Neutrophil (primary cell): ENCODE measurements around the gene EXOC6B.

Source experiments
- H3K27ac ChIP-seq: fragments of 200-600 bp; sonication (generic); 2 replicates; pipeline ENCODE4 v1.5.1; 2016; ENCODE audit warnings: mild to moderate bottlenecking, moderate library complexity
- H3K27me3 ChIP-seq: fragments of 200-600 bp; sonication (generic); 2 replicates; pipeline ENCODE4 v1.6.0; 2016; ENCODE audit warnings: mild to moderate bottlenecking
- H3K36me3 ChIP-seq: fragments of 200-600 bp; sonication (generic); 2 replicates; pipeline ENCODE4 v1.5.1; 2017
- H3K4me1 ChIP-seq, 2 experiments: fragments of 200-600 bp in 1 of 2; sonication (generic) in 1 of 2; 1 replicate in 1 of 2; 2 replicates in 1 of 2; pipeline versions ENCODE4 v1.5.1 to v1.6.1; 2013 to 2016; ENCODE audit warnings: low read depth in 1 of 2, low read length in 1 of 2, mild to moderate bottlenecking in 1 of 2, moderate library complexity in 1 of 2; ENCODE audit not compliant: control insufficient read depth in 1 of 2, insufficient read depth in 1 of 2
- H3K4me3 ChIP-seq, 2 experiments: fragments of 200-600 bp in 1 of 2; sonication (generic) in 1 of 2; 1 replicate in 1 of 2; 2 replicates in 1 of 2; pipeline ENCODE4 v1.5.1; 2013 to 2016; ENCODE audit warnings: low read depth in 1 of 2, low read length in 1 of 2, mild to moderate bottlenecking in 1 of 2, moderate library complexity in 1 of 2
- H3K9me3 ChIP-seq: fragments of 200-600 bp; sonication (generic); 2 replicates; pipeline ENCODE4 v1.5.1; 2016
- TF ChIP-seq, protein P1 (sequence below): fragments of 200-600 bp; sonication (generic); IDR thresholded peaks from 2 replicates; pipeline ENCODE4 v1.5.1; 2016; ENCODE audit warnings: antibody characterized with exemption

EXOC6B gene

GRCh38 chr2:72825257-72826155 is at the start of gene EXOC6B:
EXOC6B (minus strand) TSS chr2:72826033.
- peaks cover 7 to 9% of the 10 kb centered on the region in 2 experiments for H3K4me1 ChIP-seq
- TF ChIP-seq, protein P1, sequence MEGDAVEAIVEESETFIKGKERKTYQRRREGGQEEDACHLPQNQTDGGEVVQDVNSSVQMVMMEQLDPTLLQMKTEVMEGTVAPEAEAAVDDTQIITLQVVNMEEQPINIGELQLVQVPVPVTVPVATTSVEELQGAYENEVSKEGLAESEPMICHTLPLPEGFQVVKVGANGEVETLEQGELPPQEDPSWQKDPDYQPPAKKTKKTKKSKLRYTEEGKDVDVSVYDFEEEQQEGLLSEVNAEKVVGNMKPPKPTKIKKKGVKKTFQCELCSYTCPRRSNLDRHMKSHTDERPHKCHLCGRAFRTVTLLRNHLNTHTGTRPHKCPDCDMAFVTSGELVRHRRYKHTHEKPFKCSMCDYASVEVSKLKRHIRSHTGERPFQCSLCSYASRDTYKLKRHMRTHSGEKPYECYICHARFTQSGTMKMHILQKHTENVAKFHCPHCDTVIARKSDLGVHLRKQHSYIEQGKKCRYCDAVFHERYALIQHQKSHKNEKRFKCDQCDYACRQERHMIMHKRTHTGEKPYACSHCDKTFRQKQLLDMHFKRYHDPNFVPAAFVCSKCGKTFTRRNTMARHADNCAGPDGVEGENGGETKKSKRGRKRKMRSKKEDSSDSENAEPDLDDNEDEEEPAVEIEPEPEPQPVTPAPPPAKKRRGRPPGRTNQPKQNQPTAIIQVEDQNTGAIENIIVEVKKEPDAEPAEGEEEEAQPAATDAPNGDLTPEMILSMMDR = no peak
- no peak within 1 kb of the TSS for H3K27ac ChIP-seq
- H3K27me3 ChIP-seq = peaks cover 75% of the 10 kb centered on the region
- H3K9me3 ChIP-seq = no peaks in the 10 kb centered on the region
- H3K4me3 ChIP-seq = peak within 1 kb of the TSS; percentile 66 to 71
- H3K36me3 ChIP-seq = no peaks in the 10 kb centered on the region

DNA sequence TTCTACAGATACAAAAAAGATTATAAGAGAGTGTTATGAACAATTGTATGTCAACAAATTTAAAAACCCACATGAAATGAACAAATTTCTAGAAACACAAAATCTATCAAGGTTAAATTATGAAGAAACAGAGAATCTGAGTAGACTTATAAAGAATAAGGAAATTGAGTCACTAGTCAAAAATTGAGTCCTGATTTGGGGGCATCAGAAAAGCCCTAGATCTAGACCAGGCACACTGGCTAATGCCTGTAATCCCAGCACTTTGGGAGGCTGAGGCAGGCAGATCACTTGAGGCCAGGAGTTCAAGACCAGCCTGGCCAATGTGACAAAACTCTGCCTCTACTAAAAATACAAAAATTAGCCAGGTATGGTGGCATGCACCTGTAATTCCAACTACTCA is 46.0 kb upstream of the EXOC6B start:
- no peaks in the 10 kb centered on the region for H3K9me3 ChIP-seq
- TF ChIP-seq, protein P1 = no peak
- H3K36me3 ChIP-seq = no peaks in the 10 kb centered on the region
- no peaks in the 10 kb centered on the region for H3K4me1 ChIP-seq
- peaks cover 96% of the 10 kb centered on the region for H3K27me3 ChIP-seq
- H3K27ac ChIP-seq = no peak overlapping the region
- no peak overlapping the region for H3K4me3 ChIP-seq

- no peak overlapping the region for H3K4me3 ChIP-seq
- TF ChIP-seq, protein P1 = no peak
- no peaks in the 10 kb centered on the region for H3K36me3 ChIP-seq
- no peaks in the 10 kb centered on the region for H3K9me3 ChIP-seq
- H3K27ac ChIP-seq = no peak overlapping the region
- peaks cover 96% of the 10 kb centered on the region for H3K27me3 ChIP-seq
- no peaks in the 10 kb centered on the region for H3K4me1 ChIP-seq
Measured at GRCh38 chr2:72871060-72871459, 45.2 kb upstream of the EXOC6B start.

GRCh38 chr2:72864500-72864899 is 38.7 kb upstream of the EXOC6B start:
- Histone ChIP-seq H3K27ac (no peak overlapping the region), H3K9me3 (no peaks in the 10 kb centered on the region), H3K27me3 (peaks cover 91% of the 10 kb centered on the region), H3K4me1 (peaks cover 4 to 6% of the 10 kb centered on the region in 2 experiments), H3K36me3 (no peaks in the 10 kb centered on the region), H3K4me3 (no peak overlapping the region)
- TF ChIP-seq, protein P1 = no peak

DNA sequence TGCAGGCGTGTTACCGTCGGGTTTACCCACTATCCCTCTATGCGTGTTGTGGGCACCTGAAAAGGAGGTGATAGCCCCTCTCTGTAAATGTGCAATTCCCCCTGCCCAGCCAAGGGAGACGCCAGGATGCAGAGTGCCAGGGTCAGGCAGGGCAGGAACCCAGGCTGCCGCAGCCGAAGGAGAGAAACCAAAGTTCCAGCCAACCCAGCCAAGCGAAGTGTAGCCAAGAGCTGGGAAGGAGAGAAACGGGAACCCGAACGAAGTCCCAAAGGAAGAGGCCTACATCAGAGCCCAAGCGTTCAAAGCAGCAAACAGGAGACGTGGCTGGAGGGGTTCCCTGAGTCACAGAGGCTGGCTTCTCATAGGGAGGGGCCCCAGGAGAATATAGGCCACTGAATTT is 37.2 kb upstream of the EXOC6B start:
- TF ChIP-seq, protein P1 = no peak
- peaks cover 91% of the 10 kb centered on the region for H3K27me3 ChIP-seq
- no peak overlapping the region for H3K4me3 ChIP-seq

More for the DNA sequence above, 37.2 kb upstream of the EXOC6B start:
- H3K9me3 ChIP-seq = no peaks in the 10 kb centered on the region
- H3K27ac ChIP-seq = no peak overlapping the region
- H3K4me1 ChIP-seq = peaks cover 4 to 6% of the 10 kb centered on the region in 2 experiments
- H3K36me3 ChIP-seq = no peaks in the 10 kb centered on the region
